NT2/D1 (cell line): ENCODE results near the gene UIMC1.

Experiments
- SUZ12 ChIP-seq: IDR thresholded peaks from 2 replicates; pipeline ENCODE4 v1.6.1; 2011; ENCODE audit not compliant: insufficient read length, insufficient read depth; ENCODE audit errors: extremely low read depth
- YY1 ChIP-seq: IDR thresholded peaks from 2 replicates; pipeline ENCODE4 v1.6.1; 2011; ENCODE audit not compliant: insufficient read length, insufficient read depth
- ZNF274 ChIP-seq: IDR thresholded peaks from 2 replicates; pipeline ENCODE4 v1.6.1; 2011; ENCODE audit warnings: mild to moderate bottlenecking, low read depth, low read length

DNA sequence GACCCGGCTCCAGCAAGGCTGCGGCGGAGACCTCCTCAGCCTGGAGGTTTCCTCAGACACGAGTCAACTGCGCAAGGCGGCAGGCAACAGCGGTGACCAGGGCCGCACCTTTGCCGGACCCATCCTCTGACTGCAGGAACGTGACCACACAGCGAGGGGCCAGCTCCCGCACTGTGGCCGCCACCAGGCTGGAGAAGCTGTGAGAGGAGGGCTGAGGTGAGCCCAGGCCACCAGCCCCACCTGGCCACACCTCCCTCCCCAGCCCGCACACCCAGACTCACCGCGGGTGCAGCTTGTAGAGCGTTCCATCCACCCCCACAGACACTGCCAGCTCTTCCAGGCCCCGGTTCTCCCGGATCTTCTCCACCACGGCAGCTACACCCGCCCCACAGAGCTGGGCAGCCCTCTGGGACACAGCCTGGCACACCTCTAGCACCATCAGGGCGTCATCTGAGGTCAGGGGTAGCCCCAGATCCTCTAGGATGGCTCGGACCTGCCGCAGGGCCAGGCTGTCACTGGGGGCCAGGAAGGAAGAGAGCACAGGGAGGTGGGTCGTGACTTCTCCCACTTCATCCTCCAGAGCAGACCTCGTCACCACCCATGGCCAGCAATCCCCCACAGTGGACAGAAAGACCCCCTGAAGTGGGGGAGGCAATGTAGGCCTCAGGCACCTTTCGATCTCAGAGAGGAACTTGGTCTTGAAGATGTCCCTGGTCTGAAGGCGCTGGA is 125.4 kb downstream of the UIMC1 start:
- TF ChIP-seq ZNF274 = no peak
- no peak for TF ChIP-seq YY1
- TF ChIP-seq SUZ12 = no peak
